Activated naive CD4-positive, alpha-beta T cell treated with anti-CD3 and anti-CD28 coated beads, Interleukin-2, amount 50 U/mL, for 72 hours (primary cell): ENCODE results near the gene MACO1. TPM values are rescaled to one million over a fixed set of nuclear protein-coding genes. Genes with fewer than 3 reads are reported as not detected.
"Not testable (repeated sequence)": the region's sequence is repeated elsewhere in the genome, so short reads cannot be mapped to it uniquely, and the experiment has no call there.

ENCODE experiments used
- ATAC-seq, 2 donors: fragments of 150-1000 bp; cut with Tn5 transposase; 2 replicates each; pipeline ENCODE4 v1.10.0; 2021; ENCODE audit warnings: mild to moderate bottlenecking in 2 of 2, moderate library complexity in 2 of 2
- DNase-seq, 2 donors: peaks; one replicate each; pipeline ENCODE4 v3.0.0; 2021 to 2022; ENCODE audit warnings: low spot score in 2 of 2
- H3K27ac Mint-ChIP-seq, 2 donors: one replicate each; pipeline ENCODE4 v1.8.0; 2022; ENCODE audit warnings: mild to moderate bottlenecking in 2 of 2, mixed read lengths in 2 of 2
- H3K36me3 Mint-ChIP-seq, 2 donors: one replicate each; pipeline ENCODE4 v1.8.0; 2022; ENCODE audit warnings: mixed read lengths in 2 of 2
- H3K9me3 Mint-ChIP-seq, 2 donors: one replicate each; pipeline ENCODE4 v1.8.0; 2022; ENCODE audit warnings: mixed read lengths in 2 of 2
- total RNA-seq, 2 donors: library from RNA; stranded (reverse); gene quantifications; one replicate each; pipeline ENCODE4 v1.2.3, GENCODE V29; 2022

The MACO1 gene
- total RNA-seq, 2 donors from 2014 or later, result 14.3 to 19.7 TPM

DNA sequence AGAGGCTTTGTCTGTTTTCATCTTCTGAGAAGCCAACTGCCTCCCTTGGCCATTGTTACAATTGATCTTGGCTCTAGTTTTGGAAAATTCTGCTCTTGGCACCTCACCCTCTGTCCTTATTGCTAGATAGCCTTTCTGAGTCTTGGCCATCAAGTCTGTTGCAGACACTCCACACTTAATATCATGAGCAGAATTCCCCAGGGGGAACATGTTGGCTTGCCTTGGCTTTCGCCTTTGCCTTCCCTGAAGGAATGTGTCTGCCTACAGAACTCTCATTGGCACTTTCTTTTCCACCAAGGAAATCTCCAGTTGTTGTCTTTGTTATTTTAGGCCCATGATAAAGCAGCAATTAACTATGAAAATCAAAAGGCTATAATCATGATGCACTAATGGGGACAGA lies 70.0 kb downstream of the MACO1 start:
- Mint-ChIP-seq H3K27ac (peak overlapping the region in 1 of 2 donors; percentile 74), H3K9me3 (no peaks in the 10 kb centered on the region), H3K36me3 (no peaks in the 10 kb centered on the region)
- DNase-seq (no peak), ATAC-seq (no peak)

DNA sequence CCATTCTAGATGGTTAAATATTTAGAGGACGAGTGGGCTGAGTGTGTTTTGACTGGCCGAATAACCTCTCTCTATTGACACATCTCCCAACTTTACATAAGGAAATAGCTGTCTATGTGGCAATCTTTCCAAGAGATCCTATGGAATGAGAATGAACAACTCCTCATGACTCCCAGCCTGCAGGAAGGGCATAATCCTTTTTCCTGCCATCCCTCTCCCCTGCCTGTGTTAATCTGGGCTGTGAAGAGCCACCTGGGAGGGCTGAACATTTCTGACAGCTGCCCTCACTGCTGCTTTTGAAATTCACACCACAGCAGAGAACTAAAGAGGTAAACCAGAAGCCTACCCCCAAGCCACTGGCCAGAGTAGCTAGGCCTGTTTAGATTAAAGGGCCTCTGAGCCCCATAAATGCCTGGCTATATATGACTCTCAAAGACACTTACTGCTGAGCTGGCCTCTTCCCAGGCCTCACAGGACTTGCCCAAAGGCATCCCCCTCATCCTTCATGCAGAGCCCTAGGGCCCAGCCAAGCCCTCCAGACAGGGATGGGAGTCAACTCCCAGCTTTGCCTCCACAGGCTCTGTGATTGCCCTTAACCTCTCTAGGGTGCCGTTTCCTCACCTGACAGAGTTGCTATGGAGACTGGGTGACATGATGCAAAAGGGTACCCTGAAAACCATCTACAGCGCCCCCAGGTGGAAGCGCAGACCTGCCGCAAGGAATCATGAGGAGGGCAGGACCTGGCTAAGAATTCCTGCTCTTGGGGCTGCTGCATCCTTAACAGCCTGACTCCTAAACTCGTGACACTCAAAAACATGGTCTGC lies 70.8 kb downstream of the MACO1 start:
- Mint-ChIP-seq H3K36me3 (no peaks in the 10 kb centered on the region), H3K9me3 (no peaks in the 10 kb centered on the region), H3K27ac (peak overlapping the region; percentile 74 to 88)
- ATAC-seq (peak in 1 of 2 donors; percentile 24), DNase-seq (no peak)

DNA sequence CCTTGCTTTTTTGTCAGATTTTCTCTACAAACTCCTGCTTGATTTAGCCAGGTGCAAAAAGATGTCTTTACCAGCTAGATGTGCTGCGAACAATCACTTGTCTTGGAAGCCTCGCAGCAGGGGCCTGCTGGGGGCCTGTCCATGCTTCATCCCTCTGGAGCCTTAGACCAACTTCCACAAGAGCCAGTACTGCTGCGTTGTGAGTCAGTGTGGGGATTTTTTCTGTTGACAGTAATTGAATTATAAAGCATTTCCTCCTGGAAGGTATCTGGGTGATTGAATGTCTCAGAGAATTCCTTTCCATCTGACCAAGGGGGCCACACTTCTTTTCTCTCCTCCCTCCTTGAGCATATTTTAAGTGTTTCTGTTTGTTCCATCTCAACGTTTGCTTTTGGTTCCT lies 72.3 kb downstream of the MACO1 start:
- no peak for ATAC-seq
- no peak for DNase-seq
- H3K27ac Mint-ChIP-seq, result peak overlapping the region; percentile 52 to 71
- no peaks in the 10 kb centered on the region for H3K9me3 Mint-ChIP-seq
- no peaks in the 10 kb centered on the region for H3K36me3 Mint-ChIP-seq

DNA sequence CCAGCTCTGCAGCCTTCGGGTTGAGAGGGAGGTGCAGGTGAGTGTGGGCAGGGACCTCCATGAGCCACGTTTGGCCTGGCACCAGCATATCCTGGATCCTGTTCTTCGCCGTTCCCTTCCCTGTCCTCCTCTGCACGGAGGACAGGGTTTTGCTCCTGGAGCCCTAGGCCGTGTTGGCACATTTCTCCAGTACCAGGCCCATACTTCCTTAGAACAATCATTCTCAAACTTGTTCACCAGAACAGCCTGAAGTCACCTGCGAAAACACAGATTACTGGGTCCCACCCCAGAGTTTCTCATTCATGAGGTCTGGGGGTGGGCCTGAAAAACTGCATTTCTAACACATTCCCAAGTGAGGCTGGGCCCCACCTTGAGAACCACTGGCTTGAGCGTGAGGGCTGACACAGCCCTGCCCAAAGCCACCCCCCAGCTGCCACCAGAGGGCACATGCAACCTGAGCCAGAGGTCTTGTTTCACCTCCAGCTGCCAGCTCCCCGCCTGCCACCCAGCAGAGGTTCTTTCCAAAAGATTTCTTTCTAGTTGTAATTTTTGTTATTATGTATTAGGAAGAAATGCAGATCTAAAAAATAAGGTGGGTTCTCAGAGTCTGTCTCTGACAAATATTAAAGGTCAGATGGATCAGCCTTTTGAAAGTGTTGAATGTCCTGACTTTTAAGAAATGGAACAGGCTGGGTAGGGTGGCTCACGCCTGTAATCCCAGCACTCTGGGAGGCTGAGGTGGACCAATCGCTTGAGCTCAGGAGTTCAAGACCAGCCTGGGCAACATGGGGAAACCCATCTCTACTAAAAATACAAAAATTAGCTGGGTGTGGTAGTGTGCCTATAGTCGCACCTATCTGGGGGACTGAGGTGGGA lies 73.1 kb downstream of the MACO1 start:
- H3K9me3 Mint-ChIP-seq, result no peaks in the 10 kb centered on the region
- ATAC-seq, result peak; percentile 89 to 94
- peak overlapping the region; percentile 52 to 71 for H3K27ac Mint-ChIP-seq

DNA sequence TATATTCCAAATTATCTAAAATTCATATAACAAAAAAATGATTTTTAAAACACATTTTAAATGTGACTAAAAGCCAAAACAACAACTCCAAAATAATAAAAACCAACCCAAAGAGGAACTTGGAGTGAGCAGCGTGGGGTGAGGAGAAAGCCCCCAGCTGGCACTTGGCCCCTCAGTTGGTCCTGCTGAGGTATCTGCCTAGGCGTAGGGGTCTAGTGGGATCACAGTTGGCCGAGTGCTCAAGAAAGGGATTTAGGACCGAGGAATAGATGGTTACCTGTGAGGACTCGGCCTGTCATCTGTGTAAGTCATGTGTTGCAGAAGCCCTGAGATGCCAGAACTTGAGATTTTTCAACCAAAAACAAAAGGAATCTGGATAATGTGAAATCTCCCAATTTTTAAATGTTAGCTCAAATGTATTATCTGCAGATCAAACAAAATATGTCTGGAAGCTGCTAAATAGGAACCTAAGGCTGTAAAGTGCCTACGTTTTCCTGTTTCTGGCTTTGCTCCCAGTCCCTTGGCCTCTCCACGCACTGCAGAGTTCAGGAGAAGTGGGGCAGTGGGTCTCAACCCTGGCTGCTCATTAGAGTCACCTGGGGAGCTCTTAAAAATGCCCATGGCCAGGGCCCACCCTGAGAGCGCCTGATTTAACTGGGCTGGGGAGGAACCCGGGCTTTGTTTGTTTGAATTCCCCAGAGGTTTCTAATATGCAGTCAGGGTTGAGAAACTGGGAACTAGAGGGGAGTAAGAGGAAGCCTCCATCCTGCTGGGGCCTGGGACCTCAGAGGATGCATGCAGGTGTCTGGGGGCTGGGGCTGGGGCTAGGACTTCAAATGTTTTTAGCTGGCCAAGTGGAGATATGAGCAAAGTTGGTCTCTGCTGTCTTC lies 74.3 kb downstream of the MACO1 start:
- DNase-seq (no peak), ATAC-seq (no peak)
- Mint-ChIP-seq H3K27ac (no peak overlapping the region), H3K36me3 (no peaks in the 10 kb centered on the region), H3K9me3 (no peaks in the 10 kb centered on the region)

More for the DNA sequence above, 73.1 kb downstream of the MACO1 start:
- no peaks in the 10 kb centered on the region for H3K36me3 Mint-ChIP-seq
- peak in 1 of 2 donors; percentile 60 for DNase-seq

DNA sequence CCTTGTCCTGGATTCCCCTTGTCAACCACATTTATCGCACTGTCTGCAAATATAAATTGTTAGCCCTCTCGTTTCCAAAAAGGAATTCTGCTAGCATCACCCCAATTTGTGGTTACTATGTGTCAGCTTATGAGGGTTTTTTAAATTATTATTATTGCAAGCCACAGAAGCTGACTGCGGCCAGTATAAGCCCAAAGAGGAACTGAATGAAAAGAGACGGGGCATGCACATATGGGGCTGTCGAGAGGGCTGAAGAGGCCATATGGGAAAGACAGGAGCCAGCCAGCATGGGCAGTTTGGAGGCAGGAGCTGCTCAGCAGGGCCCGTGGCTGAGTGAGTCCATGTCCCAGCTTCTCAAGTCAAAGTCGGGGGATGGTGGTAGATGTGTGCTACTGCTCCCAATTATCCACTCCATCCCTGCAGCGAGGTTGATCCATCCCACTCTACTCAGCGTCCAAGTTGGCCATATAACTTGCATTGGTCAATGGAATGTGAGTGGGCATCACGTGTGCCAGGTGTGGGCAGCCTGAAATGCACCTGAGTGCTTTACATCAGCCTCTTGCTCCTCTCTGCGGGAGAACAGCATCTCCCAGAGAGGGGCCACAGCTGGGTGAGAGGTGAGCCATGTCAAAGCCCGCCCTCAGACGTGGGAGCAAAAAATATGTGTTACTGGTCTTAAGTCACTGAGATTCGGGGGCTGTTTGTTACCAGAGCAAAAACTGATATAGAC lies 75.1 kb downstream of the MACO1 start:
- Mint-ChIP-seq H3K9me3 (no peaks in the 10 kb centered on the region), H3K27ac (no peak overlapping the region), H3K36me3 (no peaks in the 10 kb centered on the region)
- ATAC-seq, result no peak
- no peak for DNase-seq

DNA sequence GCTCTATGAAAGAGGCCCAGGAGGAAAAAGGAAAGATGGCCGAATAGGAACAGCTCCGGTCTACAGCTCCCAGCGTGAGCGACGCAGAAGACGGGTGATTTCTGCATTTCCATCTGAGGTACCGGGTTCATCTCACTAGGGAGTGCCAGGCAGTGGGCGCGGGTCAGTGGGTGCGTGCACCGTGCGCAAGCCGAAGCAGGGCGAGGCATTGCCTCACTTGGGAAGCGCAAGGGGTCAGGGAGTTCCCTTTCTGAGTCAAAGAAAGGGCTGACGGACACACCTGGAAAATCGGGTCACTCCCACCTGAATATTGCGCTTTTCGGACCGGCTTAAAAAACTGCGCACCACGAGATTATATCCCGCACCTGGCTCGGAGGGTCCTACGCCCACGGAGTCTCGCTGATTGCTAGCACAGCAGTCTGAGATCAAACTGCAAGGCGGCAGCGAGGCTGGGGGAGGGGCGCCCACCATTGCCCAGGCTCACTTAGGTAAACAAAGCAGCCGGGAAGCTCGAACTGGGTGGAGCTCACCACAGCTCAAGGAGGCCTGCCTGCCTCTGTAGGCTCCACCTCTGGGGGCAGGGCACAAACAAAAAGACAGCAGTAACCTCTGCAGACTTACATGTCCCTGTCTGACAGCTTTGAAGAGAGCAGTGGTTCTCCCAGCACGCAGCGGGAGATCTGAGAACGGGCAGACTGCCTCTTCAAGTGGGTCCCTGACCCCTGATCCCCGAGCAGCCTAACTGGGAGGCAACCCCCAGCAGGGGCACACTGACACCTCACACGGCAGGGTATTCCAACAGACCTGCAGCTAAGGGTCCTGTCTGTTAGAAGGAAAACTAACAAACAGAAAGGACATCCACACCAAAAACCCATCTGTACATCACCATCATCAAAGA lies 76.1 kb downstream of the MACO1 start:
- peak overlapping the region in 1 of 2 donors; percentile 60 for H3K27ac Mint-ChIP-seq
- DNase-seq, H3K9me3 Mint-ChIP-seq, H3K36me3 Mint-ChIP-seq, ATAC-seq: not testable (repeated sequence)

DNA sequence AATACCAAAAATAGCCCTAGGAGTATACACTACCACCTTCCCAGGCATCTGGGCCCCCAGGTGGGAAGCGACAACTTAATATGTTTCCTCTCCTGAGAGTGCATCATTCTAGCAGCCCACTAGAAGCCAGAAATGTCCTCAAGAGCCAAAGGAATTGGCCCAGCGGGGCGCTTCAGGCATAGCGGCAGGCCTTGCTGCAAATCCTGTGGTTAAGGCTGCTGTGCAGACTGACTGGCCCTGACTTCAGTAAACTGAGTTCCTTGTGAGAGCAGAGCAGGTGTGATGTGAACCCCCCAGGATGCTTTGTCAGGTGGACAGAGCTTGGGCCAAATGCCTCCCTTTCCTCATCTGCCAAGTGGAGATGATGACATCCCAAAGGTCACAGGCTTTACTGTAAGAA lies 83.0 kb downstream of the MACO1 start:
- H3K36me3 Mint-ChIP-seq, result no peaks in the 10 kb centered on the region
- no peak overlapping the region for H3K27ac Mint-ChIP-seq
- H3K9me3 Mint-ChIP-seq, result no peaks in the 10 kb centered on the region
- DNase-seq (peak in 1 of 2 donors; percentile 25), ATAC-seq (no peak)

DNA sequence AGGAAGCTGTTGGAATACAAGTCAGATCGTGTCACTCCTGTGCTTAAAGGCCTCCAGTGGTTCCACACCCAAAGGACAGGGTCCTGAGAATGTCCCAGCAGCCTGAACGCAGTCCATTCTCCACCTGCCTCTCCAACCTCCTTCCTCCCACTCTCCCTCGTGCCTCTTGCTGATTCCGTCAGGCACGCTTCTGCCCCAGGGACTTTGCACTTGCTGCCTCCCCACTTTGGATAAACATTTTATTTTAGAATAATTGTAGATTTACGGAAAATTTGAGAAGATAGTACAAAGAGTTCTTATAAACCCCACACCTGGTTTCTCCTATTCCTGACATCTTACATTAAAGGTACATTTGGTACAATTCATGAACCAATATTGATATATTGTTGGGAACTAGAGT lies 84.3 kb downstream of the MACO1 start:
- peak overlapping the region in 1 of 2 donors; percentile 18 for H3K27ac Mint-ChIP-seq
- no peaks in the 10 kb centered on the region for H3K36me3 Mint-ChIP-seq
- no peaks in the 10 kb centered on the region for H3K9me3 Mint-ChIP-seq
- DNase-seq (no peak), ATAC-seq (no peak)

DNA sequence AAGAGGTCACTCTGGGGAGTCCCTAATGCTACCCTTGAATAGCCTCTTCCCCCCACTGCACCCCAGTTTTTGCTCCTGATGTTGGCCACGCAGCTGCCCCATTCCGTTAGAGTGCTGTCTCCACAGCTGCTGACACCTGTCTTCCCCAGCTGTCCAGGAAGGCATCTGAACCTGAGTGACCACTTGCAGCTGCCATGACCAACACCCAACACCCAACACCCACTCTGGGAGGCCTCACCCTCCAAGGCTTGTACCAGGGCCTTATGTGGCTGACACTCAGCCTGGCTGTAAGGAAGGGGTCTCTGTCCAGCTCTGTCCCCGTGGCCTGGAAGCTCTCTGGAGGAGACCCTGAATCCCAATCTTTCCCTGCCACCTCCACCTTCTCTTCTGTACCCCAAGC lies 86.0 kb downstream of the MACO1 start:
- ATAC-seq (no peak), DNase-seq (no peak)
- no peak overlapping the region for H3K27ac Mint-ChIP-seq
- H3K9me3 Mint-ChIP-seq, result no peaks in the 10 kb centered on the region
- no peaks in the 10 kb centered on the region for H3K36me3 Mint-ChIP-seq

DNA sequence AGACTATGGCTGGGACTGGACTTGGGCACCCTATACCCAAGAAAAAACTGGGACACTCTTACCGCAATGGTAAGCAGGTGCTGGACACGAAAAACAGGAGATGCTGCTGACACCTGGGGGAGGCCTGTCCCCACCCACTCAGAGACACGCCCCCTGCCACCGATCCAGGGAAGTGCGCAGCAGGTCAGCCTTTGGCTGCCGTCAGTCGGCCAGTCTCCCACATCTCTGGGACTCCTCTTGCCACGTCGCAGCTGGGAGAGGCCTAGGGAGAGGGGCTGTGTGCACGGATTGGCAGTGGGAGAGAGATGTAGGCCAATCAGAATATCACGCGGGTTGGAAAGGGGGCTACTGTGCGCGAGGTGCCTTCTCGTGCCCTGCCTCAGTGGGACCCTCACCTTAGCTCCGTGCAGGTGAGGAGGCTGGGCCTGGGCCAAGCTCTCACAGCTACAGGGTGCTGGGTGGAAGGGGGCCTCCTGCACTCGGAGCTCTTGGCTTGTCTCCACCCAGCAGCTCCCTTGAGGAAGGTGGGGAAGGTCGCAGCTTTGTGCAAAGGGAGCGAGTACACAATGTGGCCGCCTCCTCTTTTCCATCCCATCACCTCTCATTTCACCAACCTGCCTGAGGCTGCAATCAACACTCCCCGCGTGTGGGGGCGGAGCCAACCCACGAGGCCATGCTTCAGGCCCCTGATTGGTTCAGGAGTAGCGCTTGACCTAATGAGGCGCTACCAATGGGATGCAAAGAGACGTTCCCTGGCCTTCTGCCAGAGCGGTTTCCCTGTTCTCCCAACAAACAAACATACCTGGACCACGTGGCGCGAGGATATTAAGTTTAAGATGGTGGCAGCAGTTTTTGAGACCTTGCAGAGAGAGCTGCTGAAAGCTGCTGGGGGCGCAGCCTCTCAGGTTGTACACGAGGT lies 87.0 kb downstream of the MACO1 start:
- ATAC-seq (no peak), DNase-seq (no peak)
- Mint-ChIP-seq H3K27ac (no peak overlapping the region), H3K36me3 (no peaks in the 10 kb centered on the region), H3K9me3 (no peaks in the 10 kb centered on the region)

DNA sequence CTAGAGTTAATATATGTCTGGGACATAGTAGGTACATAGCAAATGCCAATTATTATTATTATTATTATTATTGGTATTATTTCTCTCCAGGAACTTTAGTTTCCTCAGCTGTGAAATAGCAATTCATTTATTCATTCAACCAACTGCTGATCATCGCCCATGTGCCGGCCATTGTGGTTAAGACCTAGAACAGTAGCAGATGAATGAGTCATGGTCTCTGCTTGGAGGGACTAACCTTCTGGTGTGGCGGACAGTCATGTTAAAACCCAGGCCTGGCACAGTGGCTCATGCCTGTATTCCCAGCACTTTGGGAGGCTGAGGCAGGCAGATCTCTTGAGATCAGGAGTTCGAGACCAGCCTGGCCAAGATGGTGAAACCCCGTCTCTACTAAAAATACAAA lies 88.9 kb downstream of the MACO1 start:
- no peaks in the 10 kb centered on the region for H3K9me3 Mint-ChIP-seq
- DNase-seq, result no peak
- peak in 1 of 2 donors; percentile 80 for ATAC-seq
- no peaks in the 10 kb centered on the region for H3K36me3 Mint-ChIP-seq
- H3K27ac Mint-ChIP-seq, result no peak overlapping the region

DNA sequence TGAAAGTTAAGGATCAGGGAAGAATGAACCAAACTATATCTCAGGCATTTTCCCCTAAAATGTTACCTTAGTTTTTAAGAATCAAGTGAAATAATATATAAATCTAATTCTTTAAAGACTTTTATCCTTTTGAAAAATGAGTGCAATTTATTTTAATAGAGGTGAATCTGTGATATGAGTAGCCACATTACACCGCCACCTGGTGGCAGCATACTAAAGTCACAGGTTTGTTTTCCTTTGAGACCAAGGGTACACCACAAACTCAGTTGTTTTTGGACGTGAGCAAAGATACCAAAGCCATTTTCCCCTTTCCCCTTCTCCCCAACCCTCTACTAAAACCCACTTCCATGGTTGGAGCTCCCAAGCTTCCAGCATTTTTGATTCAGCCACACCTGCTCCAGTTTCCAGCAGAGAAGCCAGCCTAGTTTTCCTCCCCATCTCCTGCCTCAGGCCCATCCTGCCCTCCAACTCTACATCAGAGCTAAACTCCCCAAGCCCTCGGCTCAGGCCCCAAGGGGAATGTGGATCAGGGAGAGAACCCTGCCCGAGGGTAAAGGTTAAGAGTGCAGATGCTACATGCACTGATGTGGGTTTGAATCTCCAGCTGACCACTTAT lies 89.9 kb downstream of the MACO1 start:
- peak in 1 of 2 donors; percentile 70 for DNase-seq
- Mint-ChIP-seq H3K27ac (peak overlapping the region; percentile 63 to 87), H3K36me3 (no peaks in the 10 kb centered on the region), H3K9me3 (peaks cover 0 to 6% of the 10 kb centered on the region in 2 donors)
- ATAC-seq, result peak; percentile 61 to 62
